Breast epithelium (tissue), 4 donors: Measurements from ENCODE around the gene ENAH. TPM values are rescaled to one million over a fixed set of nuclear protein-coding genes. Genes with fewer than 3 reads are reported as not detected.
A peak's percentile ranks its signal among the peaks of the same experiment; 100 is the strongest.

Experiments used
- DNase-seq, 2 donors: peaks; one replicate each; pipeline ENCODE4 v3.0.0-alpha.2; 2019; ENCODE audit warnings: low spot score in 2 of 2
- H3K27ac ChIP-seq, 2 donors: fragments of 200-600 bp; sonication (generic) in 1 of 2; one replicate each; pipeline ENCODE4 v1.5.1; 2016 to 2019; ENCODE audit warnings: mild to moderate bottlenecking in 1 of 2
- H3K27me3 ChIP-seq, 2 donors: fragments of 200-600 bp; sonication (generic) in 1 of 2; one replicate each; pipeline versions ENCODE4 v1.5.1 to v1.6.0; 2017 to 2019; ENCODE audit warnings: control low read depth in 1 of 2, mild to moderate bottlenecking in 1 of 2
- H3K36me3 ChIP-seq: fragments of 200-600 bp; one replicate; pipeline ENCODE4 v1.5.1; 2019
- H3K4me1 ChIP-seq, 2 donors: fragments of 200-600 bp; sonication (generic); one replicate each; pipeline ENCODE4 v1.5.1; 2016 to 2019; ENCODE audit warnings: control low read depth in 1 of 2
- H3K4me3 ChIP-seq, 3 donors: fragments of 200-600 bp; sonication (generic); 1 replicate in 2 of 3; 2 replicates in 1 of 3; pipeline ENCODE4 v1.5.1; 2016 to 2019; ENCODE audit warnings: mild to moderate bottlenecking in 3 of 3, moderate library complexity in 2 of 3
- H3K9me3 ChIP-seq, 2 donors: fragments of 200-600 bp; sonication (generic) in 1 of 2; one replicate each; pipeline ENCODE4 v1.5.1; 2016 to 2019; ENCODE audit warnings: control low read depth in 1 of 2
- POLR2A ChIP-seq: fragments of 450-650 bp; IDR thresholded peaks from one replicate; pipeline ENCODE4 v1.6.1; 2016; ENCODE audit warnings: antibody characterized with exemption, mild to moderate bottlenecking, moderate library complexity
- POLR2AphosphoS5 ChIP-seq, 3 donors: sonication (generic); formaldehyde crosslinking; IDR thresholded peaks; one replicate each; pipeline ENCODE4 v1.6.1; 2017; ENCODE audit warnings: antibody characterized with exemption in 3 of 3
- intact Hi-C: fragments of 100-400 bp; cut with DNase I; formaldehyde crosslinking; loops from one replicate; pipeline ENCODE4 v1.15.1; 2023; ENCODE audit warnings: low total_unique reads
- total RNA-seq, 3 donors: library from RNA; depleted of rRNA; stranded (reverse); fragments of >200 nt; gene quantifications; one replicate each; pipeline ENCODE4 v1.1.0, GENCODE V29; 2016
- TF ChIP-seq, protein P1 (sequence below), 3 donors: fragments of 450-650 bp; IDR thresholded peaks; one replicate each; pipeline ENCODE4 v1.5.1; 2016 to 2017; ENCODE audit warnings: antibody characterized with exemption in 3 of 3, mild to moderate bottlenecking in 3 of 3, moderate library complexity in 3 of 3

The ENAH gene
- total RNA-seq, 3 donors from 2014 or later, result 36.2 to 62.9 (median 48.2) TPM

DNA sequence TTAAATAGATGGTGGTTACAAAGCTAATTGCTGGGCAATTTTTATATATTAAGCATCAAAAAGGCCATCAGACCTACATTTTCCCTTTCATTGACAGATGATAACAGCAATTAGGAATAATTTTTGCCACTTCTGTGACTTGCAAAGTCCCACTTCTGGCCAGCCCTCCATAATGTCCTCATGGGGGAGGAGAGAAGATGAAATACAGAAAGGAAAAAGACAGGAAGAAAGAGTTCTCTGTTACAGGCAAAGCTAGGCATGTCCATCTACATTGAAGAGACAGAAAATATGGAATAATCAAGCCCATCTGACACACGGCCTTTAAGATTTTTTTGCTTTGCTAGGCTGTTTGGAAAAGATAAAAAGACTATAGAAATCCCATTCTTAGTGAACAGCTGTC lies 108.0 kb downstream of the ENAH start:
- TF ChIP-seq POLR2A, result no peak
- no peak for TF ChIP-seq POLR2AphosphoS5 (IDR thresholded peaks at IDR 0.05)
- TF ChIP-seq, protein P1, sequence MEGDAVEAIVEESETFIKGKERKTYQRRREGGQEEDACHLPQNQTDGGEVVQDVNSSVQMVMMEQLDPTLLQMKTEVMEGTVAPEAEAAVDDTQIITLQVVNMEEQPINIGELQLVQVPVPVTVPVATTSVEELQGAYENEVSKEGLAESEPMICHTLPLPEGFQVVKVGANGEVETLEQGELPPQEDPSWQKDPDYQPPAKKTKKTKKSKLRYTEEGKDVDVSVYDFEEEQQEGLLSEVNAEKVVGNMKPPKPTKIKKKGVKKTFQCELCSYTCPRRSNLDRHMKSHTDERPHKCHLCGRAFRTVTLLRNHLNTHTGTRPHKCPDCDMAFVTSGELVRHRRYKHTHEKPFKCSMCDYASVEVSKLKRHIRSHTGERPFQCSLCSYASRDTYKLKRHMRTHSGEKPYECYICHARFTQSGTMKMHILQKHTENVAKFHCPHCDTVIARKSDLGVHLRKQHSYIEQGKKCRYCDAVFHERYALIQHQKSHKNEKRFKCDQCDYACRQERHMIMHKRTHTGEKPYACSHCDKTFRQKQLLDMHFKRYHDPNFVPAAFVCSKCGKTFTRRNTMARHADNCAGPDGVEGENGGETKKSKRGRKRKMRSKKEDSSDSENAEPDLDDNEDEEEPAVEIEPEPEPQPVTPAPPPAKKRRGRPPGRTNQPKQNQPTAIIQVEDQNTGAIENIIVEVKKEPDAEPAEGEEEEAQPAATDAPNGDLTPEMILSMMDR (IDR thresholded peaks at IDR 0.05), result no peak
- intact Hi-C loops, result no loop called here
- Histone ChIP-seq H3K27me3 (no peaks in the 10 kb centered on the region), H3K36me3 (no peaks in the 10 kb centered on the region), H3K4me3 (no peak overlapping the region), H3K9me3 (no peaks in the 10 kb centered on the region), H3K4me1 (no peaks in the 10 kb centered on the region), H3K27ac (peak overlapping the region in 1 of 2 donors; percentile 7)
- DNase-seq, result no peak

DNA sequence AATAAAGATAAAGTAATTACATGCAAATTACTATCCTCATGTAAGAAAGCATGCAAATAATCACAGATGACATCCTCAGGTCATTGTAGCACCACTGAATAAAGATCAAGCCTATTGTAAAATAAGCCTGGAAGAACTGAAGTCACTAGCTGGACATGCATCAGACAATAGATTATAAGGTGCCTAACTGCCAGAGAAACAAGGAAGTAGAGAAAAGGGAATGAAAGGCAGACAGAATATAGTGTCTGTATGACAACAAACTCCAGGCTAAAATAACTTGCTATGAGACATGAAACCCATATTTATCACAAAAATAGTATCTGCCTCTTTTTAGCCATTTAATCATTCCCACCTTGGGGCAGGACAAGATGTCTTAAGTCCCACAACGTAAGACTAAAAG lies 108.7 kb downstream of the ENAH start:
- no peaks in the 10 kb centered on the region for H3K27me3 ChIP-seq
- H3K36me3 ChIP-seq, result no peaks in the 10 kb centered on the region
- no peak overlapping the region for H3K27ac ChIP-seq
- H3K9me3 ChIP-seq, result no peaks in the 10 kb centered on the region
- TF ChIP-seq POLR2AphosphoS5 (IDR thresholded peaks at IDR 0.05), result no peak
- TF ChIP-seq, protein P1 (IDR thresholded peaks at IDR 0.05), result no peak
- no peak for TF ChIP-seq POLR2A
- intact Hi-C loops, result no loop called here
- no peak for DNase-seq
- no peak overlapping the region for H3K4me3 ChIP-seq
- no peaks in the 10 kb centered on the region for H3K4me1 ChIP-seq

DNA sequence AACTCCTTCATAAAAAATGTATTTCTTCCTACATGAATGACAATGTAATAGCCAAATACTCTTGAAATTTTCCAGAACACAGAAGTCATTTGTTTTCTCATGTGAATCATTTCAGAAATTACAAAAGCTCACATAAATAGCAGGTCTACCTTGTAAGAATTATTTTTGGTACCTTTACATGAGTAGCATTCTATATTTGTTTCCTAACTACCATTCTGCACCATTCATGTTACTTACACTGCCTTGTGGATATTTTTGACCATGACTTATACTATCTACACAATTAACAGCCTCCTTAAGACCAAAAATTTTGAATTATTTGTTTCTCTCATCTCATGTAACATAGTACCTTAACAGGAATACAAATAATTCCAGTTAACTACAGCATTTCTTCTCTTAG lies 109.6 kb downstream of the ENAH start:
- Histone ChIP-seq H3K4me3 (no peak overlapping the region), H3K4me1 (no peaks in the 10 kb centered on the region), H3K36me3 (no peaks in the 10 kb centered on the region), H3K27ac (no peak overlapping the region), H3K9me3 (no peaks in the 10 kb centered on the region), H3K27me3 (no peaks in the 10 kb centered on the region)
- no peak for DNase-seq
- TF ChIP-seq POLR2A (no peak), POLR2AphosphoS5 (IDR thresholded peaks at IDR 0.05) (no peak)
- TF ChIP-seq, protein P1 (IDR thresholded peaks at IDR 0.05), result no peak
- intact Hi-C loops, result no loop called here

DNA sequence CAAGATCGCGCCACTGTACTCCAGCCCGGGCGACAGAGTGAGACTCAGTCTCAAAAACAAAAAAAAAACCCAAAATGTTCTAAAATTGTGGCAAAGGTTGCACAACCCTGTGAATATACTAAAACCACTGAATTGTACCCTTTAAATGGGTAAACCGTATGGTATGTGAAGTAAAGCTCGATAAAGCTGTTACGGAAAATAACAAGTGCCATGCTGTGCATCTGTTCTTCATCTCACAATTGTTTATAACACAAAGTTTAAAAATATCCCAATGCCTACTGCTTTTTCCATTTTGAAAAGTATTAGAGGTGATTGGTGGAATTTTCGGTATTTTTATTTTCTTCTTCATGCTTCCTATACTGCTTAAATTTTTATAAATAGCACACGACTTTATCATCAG lies 111.5 kb downstream of the ENAH start:
- no peaks in the 10 kb centered on the region for H3K4me1 ChIP-seq

DNA sequence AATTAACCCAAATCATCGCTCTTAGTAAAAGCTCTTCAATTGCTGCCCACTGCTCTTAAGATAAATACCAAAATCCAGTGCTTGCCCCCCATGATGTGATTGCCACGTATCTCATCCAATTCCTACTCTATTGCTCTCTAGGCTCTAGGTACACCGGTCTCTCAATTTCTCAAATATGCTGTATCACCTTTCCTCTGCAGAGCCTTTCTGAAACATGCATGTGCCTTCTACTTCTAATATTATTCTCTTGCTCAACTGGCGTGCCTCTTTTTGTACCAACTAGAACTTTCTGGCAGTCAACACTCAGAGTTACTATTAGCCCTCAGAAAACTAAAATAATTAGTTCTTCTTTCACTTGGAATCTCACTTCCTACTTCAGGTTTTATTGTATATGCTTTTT lies 113.3 kb downstream of the ENAH start:
- intact Hi-C loops, result no loop called here
- no peak for DNase-seq
- Histone ChIP-seq H3K36me3 (no peaks in the 10 kb centered on the region), H3K27me3 (no peaks in the 10 kb centered on the region), H3K27ac (no peak overlapping the region), H3K4me1 (no peaks in the 10 kb centered on the region), H3K4me3 (no peak overlapping the region), H3K9me3 (no peaks in the 10 kb centered on the region)
- TF ChIP-seq, protein P1 (IDR thresholded peaks at IDR 0.05), result no peak
- TF ChIP-seq POLR2AphosphoS5 (IDR thresholded peaks at IDR 0.05) (no peak), POLR2A (no peak)

More for the DNA sequence above, 111.5 kb downstream of the ENAH start:
- Histone ChIP-seq H3K9me3 (no peaks in the 10 kb centered on the region), H3K36me3 (no peaks in the 10 kb centered on the region), H3K27ac (no peak overlapping the region), H3K27me3 (no peaks in the 10 kb centered on the region), H3K4me3 (no peak overlapping the region)
- intact Hi-C loops, result no loop called here
- no peak for DNase-seq
- no peak for TF ChIP-seq POLR2AphosphoS5 (IDR thresholded peaks at IDR 0.05)
- TF ChIP-seq, protein P1 (IDR thresholded peaks at IDR 0.05), result no peak
